Measurements from ENCODE around the gene NUDT9.

NUDT9 gene

GRCh38 chr4:87426865-87427517 lies 4.6 kb downstream of the NUDT9 start:
- TF ChIP-seq CTCF (conservative IDR thresholded peaks at IDR 0.05) (no peak), ZFX (IDR thresholded peaks at IDR 0.05) (no peak)
- H3K27ac ChIP-seq, result no peak overlapping the region

- no peak overlapping the region for H3K27ac ChIP-seq
- TF ChIP-seq ZFX (IDR thresholded peaks at IDR 0.05) (no peak), CTCF (conservative IDR thresholded peaks at IDR 0.05) (no peak)
Observed at GRCh38 chr4:87427518-87427868, 5.1 kb downstream of the NUDT9 start.

GRCh38 chr4:87428979-87429378 lies 6.6 kb downstream of the NUDT9 start:
- TF ChIP-seq CTCF (conservative IDR thresholded peaks at IDR 0.05) (no peak), ZFX (IDR thresholded peaks at IDR 0.05) (no peak)
- H3K27ac ChIP-seq, result no peak overlapping the region

- no peak overlapping the region for H3K27ac ChIP-seq
- TF ChIP-seq ZFX (IDR thresholded peaks at IDR 0.05) (no peak), CTCF (conservative IDR thresholded peaks at IDR 0.05) (no peak)
Observed at GRCh38 chr4:87430038-87430437, 7.7 kb downstream of the NUDT9 start.

GRCh38 chr4:87433342-87433741 lies 11.0 kb downstream of the NUDT9 start:
- TF ChIP-seq ZFX (IDR thresholded peaks at IDR 0.05), result no peak
- no peak for TF ChIP-seq CTCF (conservative IDR thresholded peaks at IDR 0.05)
- no peak overlapping the region for H3K27ac ChIP-seq

- H3K27ac ChIP-seq, result no peak overlapping the region
- TF ChIP-seq ZFX (IDR thresholded peaks at IDR 0.05) (no peak), CTCF (conservative IDR thresholded peaks at IDR 0.05) (no peak)
Observed at GRCh38 chr4:87442889-87443288, 20.5 kb downstream of the NUDT9 start.

GRCh38 chr4:87444741-87445140 lies 22.4 kb downstream of the NUDT9 start:
- H3K27ac ChIP-seq, result no peak overlapping the region
- no peak for TF ChIP-seq ZFX (IDR thresholded peaks at IDR 0.05)
- TF ChIP-seq CTCF (conservative IDR thresholded peaks at IDR 0.05), result no peak

Measured in C4-2B (cell line).